Activated CD4-positive, alpha-beta T cell treated with anti-CD3 and anti-CD28 coated beads, Interleukin-2, amount 10 ng/mL, durations not matched to agents 24 days and 14 days (primary cell): Measurements from ENCODE around the gene STX16. TPM values are rescaled to one million over a fixed set of nuclear protein-coding genes. Genes with fewer than 3 reads are reported as not detected.

Source experiments
- DNase-seq: peaks from one replicate; pipeline ENCODE4 v3.0.0; 2022
- H3K27ac Mint-ChIP-seq: one replicate; pipeline ENCODE4 v1.8.0; 2022; ENCODE audit warnings: mild to moderate bottlenecking, mixed read lengths
- H3K27me3 Mint-ChIP-seq: one replicate; pipeline ENCODE4 v1.8.0; 2022; ENCODE audit warnings: mixed read lengths
- H3K36me3 Mint-ChIP-seq: one replicate; pipeline ENCODE4 v1.8.0; 2022; ENCODE audit warnings: low read depth, mild to moderate bottlenecking, mixed read lengths
- H3K4me1 Mint-ChIP-seq: one replicate; pipeline ENCODE4 v1.8.0; 2021; ENCODE audit warnings: mixed read lengths
- H3K4me3 Mint-ChIP-seq: one replicate; pipeline ENCODE4 v1.8.0; 2022; ENCODE audit warnings: mild to moderate bottlenecking, moderate library complexity, mixed read lengths
- H3K9me3 Mint-ChIP-seq: one replicate; pipeline ENCODE4 v1.8.0; 2021; ENCODE audit warnings: mixed read lengths
- intact Hi-C: fragments of 100-400 bp; cut with micrococcal nuclease; formaldehyde crosslinking; loops from one replicate; pipeline ENCODE4 v1.15.1; 2023
- total RNA-seq: library from RNA; stranded (reverse); gene quantifications from 2 replicates; pipeline ENCODE4 v1.2.3, GENCODE V29; 2022

The STX16 gene
- total RNA-seq, 1 donor from 2014 or later = 110 TPM

DNA sequence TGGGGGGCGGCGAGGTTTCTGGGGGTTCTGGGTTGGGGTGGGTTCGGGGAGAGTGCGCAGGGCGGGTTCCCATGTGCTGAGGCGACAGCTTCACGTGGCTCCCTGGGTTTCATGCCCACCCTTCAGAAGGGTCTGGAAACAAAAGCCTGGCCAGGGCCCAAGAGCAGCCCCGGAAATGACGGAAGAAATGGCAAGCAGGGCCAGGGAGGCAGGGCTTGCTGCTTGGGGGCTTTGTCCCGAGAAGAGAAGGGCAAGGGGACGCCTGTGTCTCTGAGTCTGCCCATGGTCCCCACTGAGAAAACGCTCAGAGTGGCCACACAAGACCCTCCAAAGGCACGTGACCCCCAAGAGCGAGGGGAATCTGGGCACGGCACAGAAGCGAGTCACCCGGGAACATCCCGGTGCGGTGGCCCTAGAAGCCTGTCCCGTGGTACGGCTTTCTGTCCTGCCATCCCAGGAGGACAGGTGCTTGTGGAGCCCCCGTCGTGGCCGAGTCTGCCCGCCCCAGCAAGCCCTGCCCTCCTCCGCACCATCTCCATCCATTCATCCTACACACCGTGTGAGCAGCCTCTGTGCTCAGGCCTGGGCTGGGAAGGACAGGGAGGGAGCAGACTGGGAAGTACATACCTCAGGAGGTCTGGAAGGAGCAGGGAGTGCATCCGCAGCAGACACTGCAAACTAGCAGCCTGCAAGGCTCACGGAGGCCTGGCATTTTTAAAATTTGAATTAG, 50.5 kb downstream of the STX16 start:
- Mint-ChIP-seq H3K27ac (no peak overlapping the region), H3K27me3 (no peaks in the 10 kb centered on the region), H3K4me1 (peaks cover 8% of the 10 kb centered on the region), H3K36me3 (peaks cover 24% of the 10 kb centered on the region), H3K9me3 (no peaks in the 10 kb centered on the region), H3K4me3 (no peak overlapping the region)
- DNase-seq = no peak
- intact Hi-C loops = no loop called here

GRCh38 chr20:58702161-58702510, 51.1 kb downstream of the STX16 start:
- H3K4me3 Mint-ChIP-seq = no peak overlapping the region
- peaks cover 24% of the 10 kb centered on the region for H3K36me3 Mint-ChIP-seq
- peaks cover 8% of the 10 kb centered on the region for H3K4me1 Mint-ChIP-seq
- intact Hi-C loops = no loop called here
- H3K27me3 Mint-ChIP-seq = no peaks in the 10 kb centered on the region
- H3K27ac Mint-ChIP-seq = no peak overlapping the region
- DNase-seq = no peak
- H3K9me3 Mint-ChIP-seq = no peaks in the 10 kb centered on the region

- Mint-ChIP-seq H3K4me3 (no peak overlapping the region), H3K4me1 (peaks cover 7% of the 10 kb centered on the region), H3K27ac (no peak overlapping the region), H3K9me3 (no peaks in the 10 kb centered on the region), H3K27me3 (no peaks in the 10 kb centered on the region), H3K36me3 (peaks cover 22% of the 10 kb centered on the region)
- intact Hi-C loops = no loop called here
- DNase-seq = peak; percentile 73
Measured at GRCh38 chr20:58702859-58703648, 52.0 kb downstream of the STX16 start.

GRCh38 chr20:58703765-58704371, 52.8 kb downstream of the STX16 start:
- Mint-ChIP-seq H3K4me3 (no peak overlapping the region), H3K27me3 (no peaks in the 10 kb centered on the region), H3K27ac (no peak overlapping the region), H3K4me1 (peaks cover 5% of the 10 kb centered on the region), H3K36me3 (peaks cover 21% of the 10 kb centered on the region), H3K9me3 (no peaks in the 10 kb centered on the region)
- no peak for DNase-seq
- intact Hi-C loops = no loop called here

GRCh38 chr20:58705208-58705926, 54.3 kb downstream of the STX16 start:
- peaks cover under 1% of the 10 kb centered on the region for H3K4me1 Mint-ChIP-seq

DNA sequence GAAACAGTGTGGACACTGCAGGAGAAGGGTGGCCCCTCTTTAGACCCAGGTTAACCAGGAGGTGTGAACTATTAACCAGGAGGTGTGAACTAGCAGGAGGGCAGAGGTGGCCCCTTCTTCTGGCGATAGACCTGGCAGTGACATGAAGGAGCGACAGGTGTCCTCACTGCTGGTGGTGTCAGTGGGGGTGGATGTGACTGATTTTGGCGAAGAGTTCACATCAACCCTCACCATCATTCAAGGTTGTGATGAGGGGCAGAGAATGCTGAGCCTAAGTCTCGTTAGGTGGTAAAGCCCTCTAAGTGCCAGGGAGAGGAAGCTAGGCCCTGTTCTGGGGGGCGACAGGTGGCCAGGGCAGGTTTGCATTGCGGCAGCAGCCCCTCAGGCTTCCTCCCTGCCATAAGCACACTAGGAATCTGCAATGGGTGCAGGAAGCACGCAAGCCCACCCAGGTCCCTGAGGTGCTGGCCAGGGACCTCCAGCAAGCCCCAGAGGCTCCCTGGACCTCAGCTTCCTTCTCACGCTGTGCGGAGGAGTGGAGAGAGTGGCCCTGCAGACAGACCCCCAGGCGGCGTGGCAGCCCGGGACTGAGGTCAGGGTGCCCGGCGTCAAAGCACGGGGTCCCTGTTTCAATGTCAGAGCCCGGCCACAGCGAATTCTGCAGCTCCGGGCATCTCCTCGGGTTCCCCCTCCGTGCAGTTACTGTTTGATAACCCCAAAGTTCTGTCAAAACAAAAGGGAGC, 55.2 kb downstream of the STX16 start:
- Mint-ChIP-seq H3K9me3 (no peaks in the 10 kb centered on the region), H3K4me1 (no peaks in the 10 kb centered on the region), H3K4me3 (no peak overlapping the region), H3K27ac (no peak overlapping the region), H3K27me3 (no peaks in the 10 kb centered on the region), H3K36me3 (peaks cover 17% of the 10 kb centered on the region)
- DNase-seq = no peak
- intact Hi-C loops = no loop called here

More at GRCh38 chr20:58705208-58705926, 54.3 kb downstream of the STX16 start:
- no peak overlapping the region for H3K4me3 Mint-ChIP-seq
- intact Hi-C loops = no loop called here
- DNase-seq = no peak
- peaks cover 18% of the 10 kb centered on the region for H3K36me3 Mint-ChIP-seq
- H3K9me3 Mint-ChIP-seq = no peaks in the 10 kb centered on the region
- no peaks in the 10 kb centered on the region for H3K27me3 Mint-ChIP-seq
- no peak overlapping the region for H3K27ac Mint-ChIP-seq

DNA sequence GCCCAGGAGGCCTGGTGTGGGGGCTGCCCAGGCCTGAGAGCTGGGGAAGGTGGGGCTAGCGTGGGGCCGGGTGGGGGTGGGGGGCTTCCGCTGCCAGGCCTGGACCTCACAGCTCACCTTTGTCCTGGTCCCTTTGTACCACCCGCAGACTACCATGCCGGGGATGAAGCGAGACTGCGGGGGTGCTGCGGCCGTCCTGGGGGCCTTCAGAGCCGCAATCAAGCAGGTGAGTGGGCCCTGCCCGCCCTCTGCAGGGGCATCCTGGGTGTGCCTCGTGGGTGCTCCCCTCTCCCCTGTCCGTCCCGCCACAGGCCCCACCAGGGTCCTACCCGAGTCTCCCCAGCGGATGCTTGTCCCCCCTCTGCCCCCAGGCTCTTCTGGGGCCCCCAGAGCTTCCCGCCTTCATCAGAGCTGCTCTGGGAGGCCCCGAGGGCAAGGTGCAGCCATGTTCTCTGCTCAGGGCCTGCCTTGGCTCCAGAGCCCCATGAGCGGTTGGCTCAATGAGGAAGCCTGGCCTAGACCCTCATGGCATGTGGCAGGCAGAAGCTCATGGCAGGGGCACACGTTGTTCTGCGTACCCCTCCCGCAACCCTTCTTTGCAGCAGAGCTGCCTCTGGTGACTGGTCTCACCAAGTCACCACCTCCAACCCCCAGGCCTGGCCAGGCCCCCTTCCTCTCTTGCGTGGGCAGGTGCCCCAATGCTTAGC, 56.0 kb downstream of the STX16 start:
- DNase-seq = no peak
- intact Hi-C loops = no loop called here
- H3K4me3 Mint-ChIP-seq = no peak overlapping the region
- no peak overlapping the region for H3K27ac Mint-ChIP-seq
- no peaks in the 10 kb centered on the region for H3K4me1 Mint-ChIP-seq
- no peaks in the 10 kb centered on the region for H3K27me3 Mint-ChIP-seq
- no peaks in the 10 kb centered on the region for H3K9me3 Mint-ChIP-seq
- H3K36me3 Mint-ChIP-seq = peaks cover 17% of the 10 kb centered on the region

DNA sequence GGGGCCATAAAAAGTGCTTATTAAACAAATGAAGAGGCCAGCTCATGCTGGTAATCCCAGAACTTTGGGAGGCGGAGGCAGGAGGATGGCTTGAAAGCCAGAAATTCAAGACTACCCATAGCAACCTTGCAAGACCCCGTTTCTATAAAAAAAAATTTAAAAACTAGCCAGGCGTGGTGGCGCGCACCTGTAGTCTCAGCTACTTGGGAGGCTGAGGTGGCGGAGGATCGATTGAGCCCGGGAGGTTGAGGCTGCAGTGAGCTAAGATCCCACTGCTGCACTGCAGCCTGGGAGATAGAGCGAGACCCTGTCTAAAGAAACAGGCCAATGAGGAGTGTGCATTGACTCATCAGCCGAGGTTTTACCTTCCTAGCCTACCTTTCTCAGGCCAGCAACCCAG, 56.7 kb downstream of the STX16 start:
- H3K4me3 Mint-ChIP-seq = no peak overlapping the region
- no peaks in the 10 kb centered on the region for H3K9me3 Mint-ChIP-seq
- peaks cover 13% of the 10 kb centered on the region for H3K36me3 Mint-ChIP-seq
- intact Hi-C loops = no loop called here
- H3K4me1 Mint-ChIP-seq = no peaks in the 10 kb centered on the region
- no peak for DNase-seq
- no peak overlapping the region for H3K27ac Mint-ChIP-seq
- no peaks in the 10 kb centered on the region for H3K27me3 Mint-ChIP-seq

DNA sequence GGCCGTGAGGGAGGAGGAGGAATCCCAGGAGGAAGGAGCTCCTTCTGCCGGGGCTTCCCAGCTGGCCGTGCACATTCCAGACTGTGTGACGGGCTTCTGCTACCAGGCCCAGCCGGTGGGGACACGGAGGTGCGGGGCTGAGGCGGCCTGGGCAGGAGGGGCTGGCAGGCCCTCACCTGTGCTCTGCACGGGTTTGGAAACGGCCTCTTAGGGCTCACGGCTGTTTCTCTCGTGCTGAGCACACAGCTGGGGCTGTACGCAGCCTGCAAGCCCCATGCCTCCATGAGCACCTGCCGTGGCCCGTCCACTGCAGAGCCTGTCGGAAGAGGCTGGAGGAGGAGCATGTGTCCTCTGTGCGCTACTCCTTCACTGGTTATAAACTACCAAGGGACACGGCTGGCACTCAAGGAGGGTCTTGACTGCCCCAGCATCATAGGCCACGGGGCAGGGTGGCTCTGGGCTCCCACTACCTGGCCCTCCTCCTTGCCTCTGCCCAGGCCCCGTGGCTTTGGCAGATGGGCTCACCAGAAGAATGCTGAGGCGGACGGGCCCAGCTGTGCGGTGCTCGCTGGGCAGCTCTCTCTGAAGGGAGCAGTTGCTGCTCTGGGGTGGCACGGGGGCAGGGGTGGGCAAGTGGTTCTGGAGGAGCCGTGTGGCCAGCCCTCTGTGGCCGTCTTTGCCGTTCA, 57.3 kb downstream of the STX16 start:
- no peak for DNase-seq
- Mint-ChIP-seq H3K36me3 (peaks cover 8% of the 10 kb centered on the region), H3K27ac (no peak overlapping the region), H3K9me3 (no peaks in the 10 kb centered on the region), H3K4me3 (no peak overlapping the region), H3K27me3 (no peaks in the 10 kb centered on the region), H3K4me1 (no peaks in the 10 kb centered on the region)
- intact Hi-C loops = no loop called here

- Mint-ChIP-seq H3K4me3 (no peak overlapping the region), H3K9me3 (no peaks in the 10 kb centered on the region), H3K36me3 (peaks cover 3% of the 10 kb centered on the region), H3K4me1 (no peaks in the 10 kb centered on the region), H3K27me3 (no peaks in the 10 kb centered on the region), H3K27ac (no peak overlapping the region)
- no peak for DNase-seq
- intact Hi-C loops = no loop called here
Measured at GRCh38 chr20:58709013-58709702, 58.1 kb downstream of the STX16 start.

GRCh38 chr20:58709703-58710039, 58.6 kb downstream of the STX16 start:
- no peak overlapping the region for H3K27ac Mint-ChIP-seq
- H3K4me3 Mint-ChIP-seq = no peak overlapping the region
- H3K4me1 Mint-ChIP-seq = no peaks in the 10 kb centered on the region
- peaks cover 3% of the 10 kb centered on the region for H3K36me3 Mint-ChIP-seq
- H3K9me3 Mint-ChIP-seq = no peaks in the 10 kb centered on the region
- DNase-seq = no peak
- intact Hi-C loops = no loop called here
- no peaks in the 10 kb centered on the region for H3K27me3 Mint-ChIP-seq
